Measurements from ENCODE around the gene PXK.

- TF ChIP-seq POLR2A (IDR thresholded peaks at IDR 0.05) (no peak), CTCF (IDR thresholded peaks at IDR 0.05) (no peak)
Observed at GRCh38 chr3:58361866-58362265, 29.2 kb downstream of the PXK start.
